Ramos (cell line): ENCODE results near the gene R3HDM1.
"Not testable (repeated sequence)": the region's sequence is repeated elsewhere in the genome, so short reads cannot be mapped to it uniquely, and the experiment has no call there.

ENCODE experiments used
- in situ Hi-C: fragments of 300-500 bp; cut with MboI; formaldehyde crosslinking; loops from one replicate; pipeline ENCODE4 v1.14.3; 2022; ENCODE audit warnings: low sequenced_read_pairs; ENCODE audit not compliant: unreplicated experiment

Gene R3HDM1

GRCh38 chr2:135531231-135532197 is at the start of gene R3HDM1:
R3HDM1 (plus strand) TSS chr2:135531484; CDS start chr2:135604846, 73,362 bp downstream.
- in situ Hi-C loops = no loop called here

DNA sequence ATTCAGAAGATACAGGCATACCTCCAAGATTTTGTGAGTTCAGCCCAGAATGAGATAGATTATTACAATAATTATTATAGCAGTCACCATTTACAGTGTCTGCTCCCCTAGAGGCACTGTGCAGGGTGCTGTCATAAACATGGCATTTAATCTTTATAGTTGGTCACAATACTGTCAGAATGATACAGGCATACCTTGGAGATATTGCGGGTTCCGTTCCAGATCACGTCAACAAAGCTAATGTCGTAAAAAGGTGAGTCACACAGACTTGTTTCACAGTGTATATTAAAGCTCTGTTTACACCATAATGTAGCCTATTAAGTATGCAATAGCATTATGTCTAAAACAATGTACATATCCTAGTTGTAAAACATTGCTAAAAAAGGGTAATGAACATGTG is 45.8 kb upstream of the R3HDM1 start:
- in situ Hi-C loops = no loop called here

DNA sequence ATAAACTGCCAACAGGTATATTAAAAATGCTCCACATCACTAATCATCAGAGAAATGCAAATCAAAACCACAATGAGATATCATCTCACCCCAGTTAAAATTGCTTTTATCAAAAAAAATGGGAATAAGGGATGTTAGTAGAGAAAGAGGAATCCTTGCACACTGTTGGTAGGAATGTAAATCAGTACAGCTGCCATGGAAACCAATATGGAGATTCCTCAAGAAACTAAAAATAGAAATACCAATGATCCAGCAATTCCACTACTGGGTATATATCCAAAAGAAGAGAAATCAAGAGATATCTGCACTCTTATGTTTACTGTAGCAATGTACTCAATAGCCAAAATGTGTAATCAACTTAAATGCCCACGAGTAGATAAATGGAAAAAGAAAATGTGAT is 40.9 kb upstream of the R3HDM1 start:
- in situ Hi-C loops = no loop called here

DNA sequence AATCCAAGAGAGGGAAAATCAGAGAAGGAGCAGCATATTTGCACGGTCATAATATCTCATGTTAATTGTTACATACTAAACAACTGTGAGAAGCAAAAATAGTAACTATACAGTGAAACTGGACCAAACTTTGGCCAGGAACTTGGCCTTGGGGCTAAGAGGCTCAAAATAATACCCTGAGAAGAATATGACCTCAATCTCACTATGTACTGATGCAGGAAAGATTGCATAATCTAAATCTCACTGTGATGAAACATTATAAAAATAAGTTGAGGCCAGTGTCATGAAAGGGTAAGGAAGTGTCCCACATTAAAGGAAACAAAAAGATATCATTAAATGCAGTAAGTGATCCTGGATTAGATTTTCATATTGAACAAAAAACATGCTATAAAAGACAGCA is 36.8 kb upstream of the R3HDM1 start:
- in situ Hi-C loops = no loop called here

DNA sequence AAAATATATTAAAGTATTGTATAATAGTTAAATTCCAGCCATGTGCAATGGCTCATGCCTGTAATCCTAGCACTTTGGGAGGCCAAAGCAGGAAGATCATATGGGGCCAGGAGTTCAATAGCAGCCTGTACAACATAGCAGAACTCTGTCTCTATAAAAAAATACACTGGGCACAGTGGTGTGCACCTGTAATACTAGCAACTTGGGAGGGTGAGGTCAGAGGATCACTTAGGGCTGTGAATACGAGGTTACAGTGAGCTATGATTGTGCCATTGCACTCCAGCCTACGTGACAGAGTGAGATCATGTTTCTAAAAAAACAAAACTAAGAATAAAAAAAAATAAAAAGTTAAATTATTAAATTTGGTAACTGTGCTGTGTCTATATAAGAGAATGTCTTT is 36.4 kb upstream of the R3HDM1 start:
- in situ Hi-C loops = no loop called here

DNA sequence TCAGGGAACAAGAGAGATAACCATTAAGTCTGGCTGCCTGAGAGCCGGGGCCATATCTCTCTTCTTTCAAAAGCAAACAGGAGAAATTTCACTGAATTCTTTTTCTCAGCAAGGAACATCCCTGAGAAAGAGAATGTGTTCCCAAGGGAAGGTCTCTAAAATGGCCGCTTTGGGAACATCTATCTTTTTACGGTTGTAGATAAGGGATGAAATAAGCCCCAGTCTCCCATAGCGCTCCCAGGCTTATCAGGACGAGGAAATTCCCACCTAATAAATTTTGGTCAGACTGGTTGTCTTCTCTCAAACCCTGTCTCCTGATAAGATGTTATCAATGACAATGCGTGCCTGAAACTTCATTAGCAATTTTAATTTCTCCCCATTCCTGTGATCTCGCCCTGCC is 32.7 kb upstream of the R3HDM1 start:
- in situ Hi-C loops = not testable (repeated sequence)

DNA sequence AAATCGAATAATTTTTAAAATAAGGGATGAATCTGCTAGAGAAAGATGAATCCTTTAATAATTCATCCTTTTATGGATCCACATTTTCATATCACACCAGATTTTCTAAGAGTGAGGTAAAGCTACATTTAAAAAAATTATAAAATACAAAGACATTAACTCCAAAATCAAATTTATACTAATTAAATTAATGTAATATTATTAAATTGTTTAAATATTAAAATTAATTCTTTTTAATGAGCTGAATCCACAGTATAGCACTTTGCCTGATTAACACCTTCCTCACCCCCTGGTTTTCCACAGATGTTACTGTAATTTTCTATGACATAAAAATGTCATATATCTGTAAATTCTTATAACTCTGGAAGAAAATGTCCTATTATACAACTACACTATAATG is 26.5 kb upstream of the R3HDM1 start:
- in situ Hi-C loops = no loop called here

- in situ Hi-C loops = no loop called here
These were observed 20.7 kb upstream of the R3HDM1 start for GRCh38 chr2:135510577-135510976.

DNA sequence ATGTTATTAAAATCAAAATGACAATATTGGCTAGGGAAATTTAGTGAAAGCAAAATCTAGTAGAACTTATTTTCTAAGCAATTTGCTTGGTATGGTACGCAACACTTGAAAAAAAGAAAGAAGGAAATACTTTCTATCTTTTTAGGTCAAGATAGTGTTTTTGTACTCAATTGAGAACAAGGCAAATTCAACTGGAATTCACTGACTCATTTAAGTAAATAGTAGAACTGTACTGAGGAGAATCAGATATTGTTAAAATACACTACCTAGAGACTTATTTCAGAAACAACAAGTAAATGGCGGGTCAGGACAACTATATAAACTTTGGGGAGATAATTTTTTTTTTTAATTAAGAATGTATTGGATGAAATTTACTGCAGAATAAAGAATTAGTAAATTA is 19.2 kb upstream of the R3HDM1 start:
- in situ Hi-C loops = no loop called here

GRCh38 chr2:135525786-135526185 is 5.5 kb upstream of the R3HDM1 start:
- in situ Hi-C loops = no loop called here

DNA sequence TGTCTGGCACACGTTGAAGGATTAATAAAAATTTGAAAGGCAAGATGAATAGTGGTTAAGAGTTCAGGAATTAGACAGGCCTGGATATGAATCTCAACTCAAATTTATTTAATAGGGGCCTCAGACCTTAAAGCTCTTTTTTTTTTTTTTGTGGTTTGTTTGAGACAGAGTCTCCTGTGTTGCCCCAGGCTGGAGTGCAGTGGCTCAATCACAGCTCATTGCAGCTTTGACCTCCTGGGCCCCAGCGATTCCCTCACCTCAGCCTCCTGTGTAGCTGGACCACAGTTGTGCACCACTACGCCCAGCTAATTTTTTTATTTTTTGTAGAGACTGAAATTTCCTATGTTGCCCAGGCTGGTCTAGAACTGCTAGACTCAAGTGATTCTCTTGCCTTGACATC is 3.3 kb upstream of the R3HDM1 start:
- in situ Hi-C loops = no loop called here

DNA sequence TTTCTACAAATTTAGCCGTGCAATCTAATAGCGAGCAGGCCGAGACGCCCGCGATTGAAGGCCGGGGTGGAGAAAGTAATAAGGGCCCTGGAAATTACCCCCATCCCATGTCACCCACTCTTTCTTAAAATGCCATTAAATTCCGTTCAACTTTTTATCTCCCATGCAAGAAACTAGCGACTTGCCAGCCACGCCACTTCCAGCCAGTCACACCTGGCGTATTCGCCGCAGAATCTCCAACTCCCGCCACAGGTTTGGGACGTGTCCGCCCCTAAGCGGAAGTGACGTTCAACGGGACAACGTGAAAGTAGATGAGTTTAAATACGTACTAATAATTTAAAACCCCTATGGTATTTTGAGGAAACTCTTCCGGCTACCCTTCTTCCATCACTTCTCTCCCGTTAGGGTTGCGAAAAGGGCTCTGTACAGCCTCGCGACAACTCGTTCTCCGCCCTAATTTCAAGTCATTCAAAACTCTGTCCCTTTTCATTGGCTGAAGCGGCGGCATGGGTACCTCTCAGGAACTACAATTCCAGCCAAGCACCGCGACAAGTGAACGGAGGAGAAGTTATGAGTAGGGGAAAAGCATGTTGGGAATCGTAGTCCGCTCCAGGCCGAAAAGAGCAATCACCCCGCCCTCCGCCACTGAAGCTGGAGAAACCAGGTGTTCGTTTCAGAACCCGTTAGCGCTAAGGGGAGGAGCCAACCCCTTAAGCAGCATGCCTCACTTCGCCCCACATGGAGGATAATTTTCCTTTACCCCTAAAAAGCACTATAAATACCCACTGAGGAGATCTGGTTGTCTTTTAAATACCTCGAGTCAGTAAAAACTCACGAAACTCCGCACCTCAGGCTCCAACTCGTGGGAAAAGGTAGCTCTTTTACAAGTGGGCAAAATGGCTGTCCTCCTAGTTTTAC is 712 bp upstream of the R3HDM1 start, which contains the start of gene ZRANB3:
ZRANB3 (minus strand) TSS at position 906 of the 918 bp plus-strand sequence.
- in situ Hi-C loops = no loop called here

DNA sequence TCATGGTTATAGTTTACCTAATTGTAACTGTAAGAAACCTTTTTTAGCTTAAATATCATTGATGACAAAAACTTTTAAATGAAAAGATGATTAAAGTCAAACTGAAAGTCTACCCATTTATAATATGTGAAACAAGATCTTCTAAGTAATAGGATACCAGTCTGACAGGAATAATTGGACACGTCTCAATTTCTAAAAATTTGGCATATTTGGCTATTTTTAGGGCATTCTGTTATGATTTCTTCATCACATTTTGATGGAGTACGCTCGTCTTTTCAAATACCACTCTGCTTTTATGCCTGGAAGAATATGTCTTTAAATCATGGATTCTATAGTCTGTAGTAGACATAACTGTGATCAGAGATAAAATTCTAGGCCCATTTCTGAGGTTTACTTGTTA is 1.3 kb downstream of the R3HDM1 start:
- in situ Hi-C loops = no loop called here

DNA sequence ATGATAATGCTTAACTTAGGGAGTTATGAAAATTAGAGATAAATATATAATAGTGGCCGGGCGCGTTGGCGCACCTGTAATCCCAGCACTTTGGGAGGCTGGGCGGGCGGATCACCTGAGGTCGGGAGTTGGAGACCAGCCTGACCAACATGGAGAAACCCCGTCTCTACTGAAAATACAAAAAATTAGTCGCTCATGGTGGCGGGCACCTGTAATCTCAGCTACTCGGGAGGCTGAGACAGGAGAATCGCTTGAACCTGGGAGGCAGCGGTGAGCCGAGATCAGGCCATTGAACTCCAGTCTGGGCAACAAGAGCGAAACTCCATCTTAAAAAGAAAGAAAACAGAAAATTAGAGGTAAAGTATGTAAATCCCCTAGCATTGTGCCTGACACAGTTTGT is 2.3 kb downstream of the R3HDM1 start:
- in situ Hi-C loops = not testable (repeated sequence)

DNA sequence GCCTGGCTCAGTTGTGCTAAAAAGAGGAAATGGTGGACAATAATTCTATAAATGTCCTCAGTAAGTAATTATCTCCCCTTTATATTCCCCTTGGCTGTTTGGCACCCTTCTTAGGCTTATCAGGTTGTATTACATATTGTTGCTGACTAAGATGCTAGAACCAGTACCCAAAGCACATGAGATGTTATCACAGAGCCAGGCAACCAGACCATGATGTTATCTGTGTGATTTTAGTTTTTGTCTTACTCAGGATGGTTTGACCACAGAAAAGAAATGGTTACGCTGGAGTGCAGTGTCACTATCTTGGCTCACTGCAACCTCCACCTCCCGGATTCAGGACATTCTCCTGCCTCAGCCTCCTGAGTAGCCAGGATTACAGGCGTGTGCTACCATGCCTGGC is 15.2 kb downstream of the R3HDM1 start:
- in situ Hi-C loops = no loop called here

DNA sequence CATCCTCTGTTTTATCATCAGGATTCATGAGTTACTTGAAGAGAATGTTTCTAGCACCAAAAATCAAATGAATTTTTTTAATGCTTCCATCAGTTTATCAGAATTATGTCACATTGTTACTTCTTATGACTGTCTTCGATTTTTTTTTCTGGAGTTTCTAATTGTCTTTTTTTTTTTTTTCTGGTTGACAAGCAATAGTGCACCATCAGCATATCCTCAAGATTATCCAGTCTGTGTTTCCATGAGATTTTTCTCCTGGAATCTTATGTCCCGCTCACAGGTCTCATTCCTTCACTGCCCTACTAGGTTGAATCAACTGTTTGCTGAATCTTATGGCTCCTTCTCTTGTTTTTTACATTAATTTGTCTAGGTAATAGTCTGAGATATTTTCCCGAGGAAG is 16.0 kb downstream of the R3HDM1 start:
- in situ Hi-C loops = no loop called here

- in situ Hi-C loops = no loop called here
These were observed 20.1 kb downstream of the R3HDM1 start for GRCh38 chr2:135551356-135551755.

DNA sequence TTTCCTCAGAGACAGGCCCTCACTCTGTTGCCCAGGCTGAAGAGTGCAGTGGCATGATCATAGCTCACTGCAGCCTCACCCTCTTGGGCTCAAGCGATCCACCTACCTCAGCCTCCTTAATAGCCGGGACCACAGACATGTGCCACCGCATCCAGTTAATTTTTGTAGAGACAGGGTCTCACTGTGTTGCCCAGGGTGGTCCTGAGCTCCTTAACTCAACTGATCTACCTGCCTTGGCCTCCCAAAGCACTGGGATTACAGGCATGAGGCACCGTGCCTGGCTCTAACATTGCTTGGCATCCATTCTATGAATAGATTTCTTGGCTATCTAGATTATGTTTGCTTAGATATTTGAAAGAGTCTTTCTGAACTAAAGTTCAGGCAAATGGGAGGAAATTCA is 21.6 kb downstream of the R3HDM1 start:
- in situ Hi-C loops = no loop called here

DNA sequence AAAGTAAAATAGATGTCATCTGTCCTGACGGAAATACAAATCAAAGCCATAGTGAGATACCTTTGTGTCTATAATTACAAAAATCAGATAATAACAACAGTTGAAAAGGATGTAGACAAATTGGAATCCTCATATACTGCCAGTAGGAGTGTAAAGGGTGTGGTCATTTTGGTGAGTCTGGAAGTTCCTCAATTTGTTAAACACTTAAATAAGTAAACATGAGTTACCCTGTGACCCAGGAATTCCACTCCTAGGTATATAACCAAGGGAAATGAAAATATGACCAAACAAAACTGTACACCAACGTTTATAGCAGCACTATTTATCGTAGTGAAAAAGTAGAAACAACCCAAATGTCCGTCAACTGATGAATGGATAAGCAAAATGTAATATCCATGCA is 24.0 kb downstream of the R3HDM1 start:
- in situ Hi-C loops = no loop called here

GRCh38 chr2:135557530-135557929 is 26.2 kb downstream of the R3HDM1 start:
- in situ Hi-C loops = no loop called here

- in situ Hi-C loops = no loop called here
These were observed 30.6 kb downstream of the R3HDM1 start for GRCh38 chr2:135561925-135562324.
